Gastroesophageal sphincter (tissue), 3 donors: ENCODE results near the gene CSNK1D.

Experiments
- CTCF ChIP-seq, 4 experiments: fragments of 200-600 bp in 2 of 4; fragments of 450-650 bp in 2 of 4; sonication (generic) in 1 of 4; IDR thresholded peaks; one replicate each; pipeline ENCODE4 v1.5.1; 2017 to 2019; ENCODE audit warnings: antibody characterized with exemption in 4 of 4, mild to moderate bottlenecking in 2 of 4, moderate library complexity in 2 of 4
- EP300 ChIP-seq: sonication (generic); formaldehyde crosslinking; IDR thresholded peaks from one replicate; pipeline ENCODE4 v1.6.1; 2017; ENCODE audit warnings: antibody characterized with exemption, mild to moderate bottlenecking
- POLR2A ChIP-seq, 2 donors: fragments of 450-650 bp; IDR thresholded peaks; one replicate each; pipeline ENCODE4 v1.6.1; 2017; ENCODE audit warnings: antibody characterized with exemption in 2 of 2, mild to moderate bottlenecking in 2 of 2, moderate library complexity in 1 of 2

DNA sequence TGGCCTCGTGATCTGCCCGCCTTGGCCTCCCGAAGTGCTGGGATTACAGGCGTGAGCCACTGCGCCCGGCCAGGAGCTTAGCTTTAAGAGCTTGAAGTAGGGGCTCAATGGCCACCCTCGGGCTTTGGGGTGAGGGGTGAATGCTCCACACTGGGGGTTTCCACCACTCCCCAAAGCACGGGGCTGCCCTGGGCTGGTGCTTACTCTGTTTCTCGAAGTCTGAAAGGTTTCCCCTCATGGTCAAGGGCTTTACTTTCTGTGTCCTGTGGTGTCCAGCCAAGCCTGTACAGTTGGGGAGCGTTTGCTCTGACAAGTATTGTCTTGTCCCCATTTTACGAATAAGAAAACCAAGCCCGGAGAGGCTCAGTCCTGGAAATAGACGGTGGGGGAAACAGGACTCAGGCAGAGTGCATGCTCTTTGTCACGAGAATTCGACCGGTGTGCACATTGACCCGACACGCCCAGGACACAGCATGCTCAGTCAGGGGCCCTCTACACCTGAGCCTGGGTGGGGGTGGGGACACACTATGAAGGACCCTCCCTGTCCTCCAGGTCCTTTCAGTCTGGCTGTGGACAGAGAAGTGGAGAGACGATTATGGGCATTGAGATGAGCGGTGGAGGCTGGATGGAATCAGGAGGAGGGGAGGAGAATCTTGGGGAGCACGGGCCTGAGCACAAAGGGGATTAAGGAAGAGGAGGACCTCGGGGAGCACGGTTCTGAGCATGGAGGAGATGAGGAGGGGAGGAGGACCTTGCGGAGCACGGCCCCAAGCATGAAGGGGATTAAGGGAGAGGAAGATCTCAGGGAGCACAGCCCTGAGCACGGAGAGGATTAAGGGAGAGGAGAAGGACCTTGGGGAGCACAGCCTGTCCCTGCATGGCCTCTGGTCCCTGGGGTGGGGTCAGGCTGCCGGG lies 36.4 kb upstream of the CSNK1D start:
- TF ChIP-seq CTCF (IDR thresholded peaks at IDR 0.05) (no peak), EP300 (no peak), POLR2A (IDR thresholded peaks at IDR 0.05) (no peak)
